ENCODE measurements around the gene BPIFB4.

The BPIFB4 gene

DNA sequence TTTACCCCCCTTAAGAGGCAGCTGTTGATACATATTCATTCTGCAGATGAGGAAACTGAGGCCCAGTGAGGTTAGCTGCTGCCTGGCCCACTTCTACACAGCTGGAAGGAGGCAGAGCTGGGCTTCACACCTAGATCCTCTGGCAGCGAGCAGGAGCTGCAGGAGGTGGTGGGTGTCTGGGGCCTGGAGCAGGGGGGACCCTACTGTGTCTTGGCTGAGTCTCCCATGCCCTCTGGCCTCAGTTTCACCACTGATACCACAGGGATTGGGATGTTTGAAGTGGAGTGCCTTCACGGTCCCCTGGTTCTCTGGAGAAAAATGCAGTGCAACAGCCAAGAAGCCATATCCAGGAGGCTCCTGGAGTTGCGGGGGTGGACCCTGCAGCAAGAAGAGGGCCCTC, 80.3 kb downstream of the BPIFB4 start:
- H3K27me3 ChIP-seq (ENCODE audit: insufficient read depth, low read depth) = no peaks in the 10 kb centered on the region; the same call in 1 of the 2 replicates
- no peak overlapping the region for H3K27ac ChIP-seq
- H3K36me3 ChIP-seq (ENCODE audit: insufficient read depth) = no peaks in the 10 kb centered on the region
- no peaks in the 10 kb centered on the region for H3K79me2 ChIP-seq (ENCODE audit: insufficient read depth, low read depth)
- H2AFZ ChIP-seq (ENCODE audit: low read depth) = no peak overlapping the region
- TF ChIP-seq, protein P1, sequence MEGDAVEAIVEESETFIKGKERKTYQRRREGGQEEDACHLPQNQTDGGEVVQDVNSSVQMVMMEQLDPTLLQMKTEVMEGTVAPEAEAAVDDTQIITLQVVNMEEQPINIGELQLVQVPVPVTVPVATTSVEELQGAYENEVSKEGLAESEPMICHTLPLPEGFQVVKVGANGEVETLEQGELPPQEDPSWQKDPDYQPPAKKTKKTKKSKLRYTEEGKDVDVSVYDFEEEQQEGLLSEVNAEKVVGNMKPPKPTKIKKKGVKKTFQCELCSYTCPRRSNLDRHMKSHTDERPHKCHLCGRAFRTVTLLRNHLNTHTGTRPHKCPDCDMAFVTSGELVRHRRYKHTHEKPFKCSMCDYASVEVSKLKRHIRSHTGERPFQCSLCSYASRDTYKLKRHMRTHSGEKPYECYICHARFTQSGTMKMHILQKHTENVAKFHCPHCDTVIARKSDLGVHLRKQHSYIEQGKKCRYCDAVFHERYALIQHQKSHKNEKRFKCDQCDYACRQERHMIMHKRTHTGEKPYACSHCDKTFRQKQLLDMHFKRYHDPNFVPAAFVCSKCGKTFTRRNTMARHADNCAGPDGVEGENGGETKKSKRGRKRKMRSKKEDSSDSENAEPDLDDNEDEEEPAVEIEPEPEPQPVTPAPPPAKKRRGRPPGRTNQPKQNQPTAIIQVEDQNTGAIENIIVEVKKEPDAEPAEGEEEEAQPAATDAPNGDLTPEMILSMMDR (conservative IDR thresholded peaks at IDR 0.05; ENCODE audit: low read depth, low read length) = no peak
- no peaks in the 10 kb centered on the region for H3K4me1 ChIP-seq (ENCODE audit: low read depth, poor library complexity, severe bottlenecking)
- no peak overlapping the region for H3K4me2 ChIP-seq
- no peak overlapping the region for H3K4me3 ChIP-seq (IDR thresholded peaks at IDR 0.05; ENCODE audit: insufficient read depth, low read depth, low read length)
- H4K20me1 ChIP-seq (ENCODE audit: insufficient read depth) = no peaks in the 10 kb centered on the region
- H3K9ac ChIP-seq = no peak overlapping the region

DNA sequence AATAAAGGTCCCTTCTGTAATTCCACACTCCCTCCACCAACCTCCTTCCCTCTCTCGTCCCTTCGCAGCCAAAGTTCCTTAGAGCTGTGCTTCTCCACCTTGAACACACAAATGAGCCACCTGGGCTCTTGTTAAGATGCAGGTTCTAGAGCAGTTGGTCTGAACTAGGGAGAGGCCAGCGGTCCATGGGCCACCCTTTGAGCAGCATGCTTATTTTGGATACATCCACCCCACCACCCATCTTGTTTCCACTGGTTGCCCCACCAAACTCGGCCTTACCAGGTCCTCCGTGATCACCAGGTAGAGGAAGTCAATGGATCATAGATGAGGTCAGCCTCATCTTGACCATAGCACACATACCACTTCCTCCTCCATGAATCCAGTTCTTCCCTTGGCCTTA, 81.2 kb downstream of the BPIFB4 start:
- Histone ChIP-seq H3K36me3 (ENCODE audit: insufficient read depth) (no peaks in the 10 kb centered on the region), H3K9ac (no peak overlapping the region), H3K79me2 (ENCODE audit: insufficient read depth, low read depth) (no peaks in the 10 kb centered on the region), H3K27ac (no peak overlapping the region), H3K4me1 (ENCODE audit: low read depth, poor library complexity, severe bottlenecking) (no peaks in the 10 kb centered on the region), H3K4me2 (no peak overlapping the region), H4K20me1 (ENCODE audit: insufficient read depth) (no peaks in the 10 kb centered on the region), H2AFZ (ENCODE audit: low read depth) (no peak overlapping the region), H3K4me3 (IDR thresholded peaks at IDR 0.05; ENCODE audit: insufficient read depth, low read depth, low read length) (no peak overlapping the region), H3K27me3 (ENCODE audit: insufficient read depth, low read depth) (no peaks in the 10 kb centered on the region; the same call in 1 of the 2 replicates)
- TF ChIP-seq, protein P1 (conservative IDR thresholded peaks at IDR 0.05; ENCODE audit: low read depth, low read length) = no peak
